HCT116 (cell line): ENCODE results near the gene CDYL2. TPM values are rescaled to one million over a fixed set of nuclear protein-coding genes. Genes with fewer than 3 reads are reported as not detected.

Source experiments
- ATAC-seq: fragments of 200-7000 bp; cut with Tn5 transposase; 2 replicates; pipeline ENCODE4 v1.9.1; 2020; ENCODE audit warnings: mild to moderate bottlenecking, moderate library complexity
- BruUV-seq: library from RNA; stranded (reverse); fragments of 400-500 nt; replicated peaks from 2 replicates; lab custom pipeline; 2021; lab: Mats Ljungman, UMichigan
- CTCF ChIA-PET: fragments of 300-600 bp; sonication (Branson Sonifier 250); formaldehyde crosslinking; loops from one replicate; lab custom pipeline; 2021; ENCODE audit warnings: antibody characterized with exemption; lab: Charles Lee
- POLR2A ChIA-PET: fragments of 300-600, 350-600 bp; sonication (Branson Sonifier 250); formaldehyde crosslinking; loops from one replicate; lab custom pipeline; 2021; ENCODE audit warnings: antibody characterized with exemption; lab: Charles Lee
- RAD21 ChIA-PET, 2 experiments: fragments of 300-600 bp; sonication (Branson Sonifier 250); formaldehyde crosslinking; loops; one replicate each; lab custom pipeline; 2023; ENCODE audit warnings: low total read pairs in 2 of 2; ENCODE audit not compliant: uncharacterized antibody in 2 of 2, unreplicated experiment in 2 of 2, low non-redundant PET in 1 of 2; lab: Charles Lee
- DNase-seq: peaks from one replicate; pipeline ENCODE4 v3.0.0-alpha.2; 2010; ENCODE audit warnings: low read depth, low spot score
- H2AFZ ChIP-seq: fragments of 200-600 bp; shearing (Covaris generic), sonication (generic); 2 replicates; pipeline ENCODE4 v1.6.1; 2017; ENCODE audit warnings: low read depth, mixed run types, mixed read lengths, antibody characterized with exemption, low read length; ENCODE audit not compliant: poor library complexity, severe bottlenecking
- H3K27ac ChIP-seq: 2 replicates; pipeline ENCODE4 v1.5.1; 2012; ENCODE audit warnings: low read depth, low read length
- H3K27me3 ChIP-seq: fragments of 200-600 bp; sonication (generic); 2 replicates; pipeline ENCODE4 v1.6.1; 2016; ENCODE audit warnings: mixed run types, low read length, mixed read lengths; ENCODE audit not compliant: insufficient read depth
- H3K36me3 ChIP-seq, 2 experiments: fragments of 200-500 bp in 1 of 2; fragments of 200-600 bp in 1 of 2; sonication (Bioruptor generic) in 1 of 2; sonication (generic) in 1 of 2; 2 replicates each; pipeline versions ENCODE4 v1.5.1 to v1.6.1; 2014 to 2016; ENCODE audit warnings: low read length in 2 of 2, inconsistent platforms in 1 of 2, mixed read lengths in 1 of 2, mixed run types in 1 of 2; ENCODE audit not compliant: insufficient read depth in 2 of 2, control insufficient read depth in 1 of 2
- H3K4me1 ChIP-seq, 2 experiments: fragments of 200-600 bp in 1 of 2; sonication (generic) in 1 of 2; 2 replicates each; pipeline versions ENCODE4 v1.5.1 to v1.6.1; 2012 to 2017; ENCODE audit warnings: low read length in 2 of 2, inconsistent platforms in 1 of 2, mild to moderate bottlenecking in 1 of 2, mixed read lengths in 1 of 2, mixed run types in 1 of 2, moderate library complexity in 1 of 2; ENCODE audit not compliant: insufficient read depth in 2 of 2, control insufficient read depth in 1 of 2
- H3K4me2 ChIP-seq: fragments of 200-600 bp; sonication (generic); 2 replicates; pipeline ENCODE4 v1.6.1; 2017; ENCODE audit warnings: mixed run types, low read length, mixed read lengths
- H3K4me3 ChIP-seq, 2 experiments: fragments of 200-600 bp in 1 of 2; sonication (generic) in 1 of 2; replicated peaks in 1 of 2; 2 replicates each; pipeline ENCODE4 v1.5.1; 2011 to 2016; ENCODE audit warnings: low read length in 2 of 2, control low read depth in 1 of 2, low read depth in 1 of 2, mild to moderate bottlenecking in 1 of 2, mixed read lengths in 1 of 2, mixed run types in 1 of 2
- H3K79me2 ChIP-seq: fragments of 200-600 bp; sonication (generic); 2 replicates; pipeline ENCODE4 v1.6.1; 2017; ENCODE audit warnings: mild to moderate bottlenecking, mixed run types, low read length, moderate library complexity, mixed read lengths; ENCODE audit not compliant: insufficient read depth
- H3K9ac ChIP-seq: fragments of 200-600 bp; sonication (generic); 2 replicates; pipeline ENCODE4 v1.6.1; 2016; ENCODE audit warnings: low read length, mixed read lengths
- H3K9me2 ChIP-seq: fragments of 200-600 bp; sonication (generic), shearing (Covaris generic); 2 replicates; pipeline ENCODE4 v1.6.1; 2017; ENCODE audit warnings: mixed run types, mild to moderate bottlenecking, moderate library complexity; ENCODE audit not compliant: insufficient read depth
- H3K9me3 ChIP-seq, 2 experiments: fragments of 200-500 bp in 1 of 2; fragments of 200-600 bp in 1 of 2; sonication (Bioruptor generic) in 1 of 2; sonication (generic) in 1 of 2; 2 replicates each; pipeline ENCODE4 v1.6.1; 2014 to 2017; ENCODE audit warnings: low read length in 2 of 2, mixed read lengths in 2 of 2, inconsistent platforms in 1 of 2, low read depth in 1 of 2, mild to moderate bottlenecking in 1 of 2, mixed run types in 1 of 2, moderate library complexity in 1 of 2; ENCODE audit not compliant: control insufficient read depth in 1 of 2, insufficient read depth in 1 of 2
- H4K20me1 ChIP-seq: fragments of 200-600 bp; sonication (generic), shearing (Covaris generic); 2 replicates; pipeline ENCODE4 v1.6.1; 2017; ENCODE audit warnings: mixed run types, mild to moderate bottlenecking, moderate library complexity; ENCODE audit not compliant: insufficient read depth
- CBX3 ChIP-seq: IDR thresholded peaks from 2 replicates; pipeline ENCODE4 v1.6.1; 2012; ENCODE audit warnings: low read depth
- CEBPB ChIP-seq: IDR thresholded peaks from 2 replicates; pipeline ENCODE4 v1.6.1; 2012; ENCODE audit warnings: low read depth
- ELF1 ChIP-seq: IDR thresholded peaks from 2 replicates; pipeline ENCODE4 v1.6.1; 2012; ENCODE audit warnings: low read depth, borderline replicate concordance
- EZH2 ChIP-seq: fragments of 200-600 bp; sonication (generic); IDR thresholded peaks from 2 replicates; pipeline ENCODE4 v1.6.1; 2017; ENCODE audit warnings: antibody characterized with exemption, mixed run types
- EZH2phosphoT487 ChIP-seq: fragments of 200-600 bp; IDR thresholded peaks from 2 replicates; pipeline ENCODE4 v1.6.1; 2018; ENCODE audit warnings: antibody characterized with exemption, borderline replicate concordance
- POLR2A ChIP-seq: IDR thresholded peaks from 2 replicates; pipeline ENCODE4 v1.7.0; 2011; ENCODE audit warnings: borderline replicate concordance; ENCODE audit not compliant: insufficient read depth, insufficient read length; ENCODE audit errors: extremely low read depth
- SP1 ChIP-seq: IDR thresholded peaks from 2 replicates; pipeline ENCODE4 v1.6.1; 2012; ENCODE audit warnings: low read depth
- YY1 ChIP-seq: IDR thresholded peaks from 2 replicates; pipeline ENCODE4 v1.6.1; 2011; ENCODE audit warnings: low read length, low read depth, moderate library complexity, mild to moderate bottlenecking; ENCODE audit not compliant: insufficient replicate concordance; ENCODE audit errors: extremely low read depth
- ZBTB33 ChIP-seq: IDR thresholded peaks from 2 replicates; pipeline ENCODE4 v1.6.1; 2011; ENCODE audit warnings: mild to moderate bottlenecking, low read length, moderate library complexity; ENCODE audit not compliant: insufficient replicate concordance; ENCODE audit errors: extremely low read depth
- ZFX ChIP-seq: fragments of 450-650 bp; IDR thresholded peaks from 2 replicates; pipeline ENCODE4 v1.6.1; 2017
- ZNF274 ChIP-seq: fragments of 200-500 bp; sonication (Bioruptor generic); IDR thresholded peaks from 2 replicates; pipeline ENCODE4 v1.6.1; 2014; ENCODE audit warnings: mild to moderate bottlenecking, low read depth, low read length, inconsistent platforms
- intact Hi-C: fragments of 100-400 bp; cut with micrococcal nuclease; formaldehyde crosslinking; loops from 2 replicates; pipeline ENCODE4 v1.10.0; 2022
- total RNA-seq: library from RNA; stranded (reverse); gene quantifications from one replicate; pipeline ENCODE4 v1.2.1, GENCODE V29; 2021; ENCODE audit not compliant: unreplicated experiment
- TF ChIP-seq, protein P1 (sequence below): IDR thresholded peaks from 2 replicates; pipeline ENCODE4 v1.6.1; 2012; ENCODE audit warnings: low read depth

The CDYL2 gene
- total RNA-seq, 1 experiment from 2014 or later = 0.10 TPM

DNA sequence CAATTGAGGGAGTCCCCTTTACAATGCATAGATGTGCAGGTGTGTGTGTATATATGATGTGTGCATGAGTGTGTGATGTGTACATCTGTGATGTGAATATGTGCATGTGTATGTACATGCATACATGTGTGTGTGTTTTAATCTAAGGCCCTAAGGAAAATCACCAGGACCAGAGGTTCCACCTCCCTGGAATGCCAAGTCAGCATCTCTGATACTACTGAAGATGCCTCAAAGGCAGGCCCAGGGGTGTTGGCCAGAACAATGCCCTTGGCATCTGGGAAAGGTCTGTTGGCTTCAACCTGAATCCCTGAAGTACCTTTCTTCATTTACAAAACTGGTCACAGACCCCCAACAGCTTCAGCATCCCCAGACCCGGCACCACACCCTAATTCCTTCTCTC lies 129.5 kb downstream of the CDYL2 start:
- Histone ChIP-seq H3K27me3 (no peaks in the 10 kb centered on the region), H3K9ac (no peak overlapping the region), H3K9me2 (no peaks in the 10 kb centered on the region), H3K9me3 (peaks cover 0 to 3% of the 10 kb centered on the region in 2 experiments; a peak in 2 of 4 replicates), H3K4me2 (no peak overlapping the region), H3K4me3 (no peak overlapping the region), H3K4me1 (no peaks in the 10 kb centered on the region), H3K36me3 (no peaks in the 10 kb centered on the region), H4K20me1 (no peaks in the 10 kb centered on the region), H2AFZ (no peak overlapping the region), H3K27ac (no peak overlapping the region), H3K79me2 (no peaks in the 10 kb centered on the region)
- ChIA-PET RAD21 (no interaction called here), CTCF (no interaction called here), POLR2A (no interaction called here)
- intact Hi-C loops = no loop called here
- BruUV-seq = no TSS peak
- DNase-seq = no peak
- TF ChIP-seq ZNF274 = no peak
- TF ChIP-seq ZFX = no peak
- no peak for TF ChIP-seq POLR2A
- no peak for TF ChIP-seq YY1
- TF ChIP-seq SP1 = no peak
- no peak for TF ChIP-seq EZH2
- TF ChIP-seq CEBPB = no peak
- no peak for TF ChIP-seq ZBTB33
- no peak for ATAC-seq

DNA sequence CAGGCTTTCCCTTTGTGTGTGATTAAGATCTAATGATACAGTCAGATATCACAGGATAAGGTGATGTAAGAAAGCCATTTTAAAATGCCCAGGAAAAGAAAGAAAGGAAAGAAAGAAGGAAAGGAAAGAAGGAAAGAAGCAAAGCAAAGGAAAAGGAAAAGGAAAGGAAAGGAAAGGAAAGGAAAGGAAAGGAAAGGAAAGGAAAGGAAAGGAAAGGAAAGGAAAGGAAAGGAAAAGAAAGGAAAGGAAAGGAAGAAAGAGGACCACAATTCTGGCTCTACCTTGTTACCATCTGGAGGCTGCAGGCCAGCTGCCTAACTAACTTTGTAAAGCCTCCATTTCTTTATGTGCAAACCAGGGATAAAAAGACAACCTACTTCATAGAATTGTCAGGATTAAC lies 132.0 kb downstream of the CDYL2 start:
- Histone ChIP-seq H3K27me3 (no peaks in the 10 kb centered on the region), H3K4me1 (no peaks in the 10 kb centered on the region), H3K79me2 (no peaks in the 10 kb centered on the region), H2AFZ (no peak overlapping the region), H3K27ac (no peak overlapping the region), H3K4me2 (no peak overlapping the region), H4K20me1 (no peaks in the 10 kb centered on the region), H3K9me2 (no peaks in the 10 kb centered on the region), H3K36me3 (no peaks in the 10 kb centered on the region), H3K4me3 (no peak overlapping the region), H3K9me3 (no peaks in the 10 kb centered on the region), H3K9ac (no peak overlapping the region)
- POLR2A ChIA-PET = no interaction called here
- TF ChIP-seq CEBPB (no peak), EZH2phosphoT487 (no peak), EZH2 (no peak), CBX3 (no peak), ELF1 (no peak), ZFX (no peak)
- TF ChIP-seq, protein P1, sequence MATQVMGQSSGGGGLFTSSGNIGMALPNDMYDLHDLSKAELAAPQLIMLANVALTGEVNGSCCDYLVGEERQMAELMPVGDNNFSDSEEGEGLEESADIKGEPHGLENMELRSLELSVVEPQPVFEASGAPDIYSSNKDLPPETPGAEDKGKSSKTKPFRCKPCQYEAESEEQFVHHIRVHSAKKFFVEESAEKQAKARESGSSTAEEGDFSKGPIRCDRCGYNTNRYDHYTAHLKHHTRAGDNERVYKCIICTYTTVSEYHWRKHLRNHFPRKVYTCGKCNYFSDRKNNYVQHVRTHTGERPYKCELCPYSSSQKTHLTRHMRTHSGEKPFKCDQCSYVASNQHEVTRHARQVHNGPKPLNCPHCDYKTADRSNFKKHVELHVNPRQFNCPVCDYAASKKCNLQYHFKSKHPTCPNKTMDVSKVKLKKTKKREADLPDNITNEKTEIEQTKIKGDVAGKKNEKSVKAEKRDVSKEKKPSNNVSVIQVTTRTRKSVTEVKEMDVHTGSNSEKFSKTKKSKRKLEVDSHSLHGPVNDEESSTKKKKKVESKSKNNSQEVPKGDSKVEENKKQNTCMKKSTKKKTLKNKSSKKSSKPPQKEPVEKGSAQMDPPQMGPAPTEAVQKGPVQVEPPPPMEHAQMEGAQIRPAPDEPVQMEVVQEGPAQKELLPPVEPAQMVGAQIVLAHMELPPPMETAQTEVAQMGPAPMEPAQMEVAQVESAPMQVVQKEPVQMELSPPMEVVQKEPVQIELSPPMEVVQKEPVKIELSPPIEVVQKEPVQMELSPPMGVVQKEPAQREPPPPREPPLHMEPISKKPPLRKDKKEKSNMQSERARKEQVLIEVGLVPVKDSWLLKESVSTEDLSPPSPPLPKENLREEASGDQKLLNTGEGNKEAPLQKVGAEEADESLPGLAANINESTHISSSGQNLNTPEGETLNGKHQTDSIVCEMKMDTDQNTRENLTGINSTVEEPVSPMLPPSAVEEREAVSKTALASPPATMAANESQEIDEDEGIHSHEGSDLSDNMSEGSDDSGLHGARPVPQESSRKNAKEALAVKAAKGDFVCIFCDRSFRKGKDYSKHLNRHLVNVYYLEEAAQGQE = no peak
- DNase-seq (no peak), ATAC-seq (no peak)
- RAD21 ChIA-PET = no interaction called here
- CTCF ChIA-PET = no interaction called here
- no TSS peak for BruUV-seq
- intact Hi-C loops = no loop called here
